Measurements from ENCODE around the gene MLH1.
A peak's percentile ranks its signal among the peaks of the same experiment; 100 is the strongest.
"Not testable (repeated sequence)": the region's sequence is repeated elsewhere in the genome, so short reads cannot be mapped to it uniquely, and the experiment has no call there.

Gene MLH1

GRCh38 chr3:36993326-36994283 is at the start of gene MLH1:
Gene MLH1, plus strand, starts transcription at chr3:36993518. Its CDS starts 30 bp downstream, at chr3:36993548.
- peak; percentile 100 for DNase-seq

GRCh38 chr3:36943601-36944000 is 49.7 kb upstream of the MLH1 start:
- DNase-seq = no peak

- DNase-seq = peak; percentile 4 to 41
Measured at GRCh38 chr3:36944012-36944640, 49.2 kb upstream of the MLH1 start.

GRCh38 chr3:36944641-36945270 is 48.6 kb upstream of the MLH1 start, which contains the start of gene TRANK1:
Gene TRANK1, minus strand, starts transcription at chr3:36945054. Its CDS starts 245 bp downstream, at chr3:36944809.
- DNase-seq = peak; percentile 81 to 87

- DNase-seq = no peak
Measured at GRCh38 chr3:36945333-36945980, 47.9 kb upstream of the MLH1 start.

- not testable (repeated sequence) for DNase-seq
Measured at GRCh38 chr3:36947814-36948213, 45.5 kb upstream of the MLH1 start.

- no peak for DNase-seq
Measured at GRCh38 chr3:36954452-36955134, 38.7 kb upstream of the MLH1 start.

- DNase-seq = no peak
Measured at GRCh38 chr3:36956155-36956554, 37.2 kb upstream of the MLH1 start.

GRCh38 chr3:36957063-36957462 is 36.3 kb upstream of the MLH1 start:
- DNase-seq = no peak

GRCh38 chr3:36957862-36958686 is 35.2 kb upstream of the MLH1 start:
- peak in 1 of 2 donors; percentile 19 for DNase-seq

- DNase-seq = no peak
Measured at GRCh38 chr3:36959821-36960220, 33.5 kb upstream of the MLH1 start.

- DNase-seq = no peak
Measured at GRCh38 chr3:36960502-36960901, 32.8 kb upstream of the MLH1 start.

GRCh38 chr3:36963008-36963407 is 30.3 kb upstream of the MLH1 start:
- not testable (repeated sequence) for DNase-seq

- no peak for DNase-seq
Measured at GRCh38 chr3:36964331-36964730, 29.0 kb upstream of the MLH1 start.

- DNase-seq = no peak
Measured at GRCh38 chr3:36964817-36965216, 28.5 kb upstream of the MLH1 start.

GRCh38 chr3:36965440-36965839 is 27.9 kb upstream of the MLH1 start:
- no peak for DNase-seq

GRCh38 chr3:36969085-36969484 is 24.2 kb upstream of the MLH1 start:
- no peak for DNase-seq

GRCh38 chr3:36969540-36970432 is 23.5 kb upstream of the MLH1 start:
- peak; percentile 68 to 75 for DNase-seq

- no peak for DNase-seq
Measured at GRCh38 chr3:36972163-36972562, 21.2 kb upstream of the MLH1 start.

- DNase-seq = no peak
Measured at GRCh38 chr3:36973139-36973538, 20.2 kb upstream of the MLH1 start.

All from CD4-positive, alpha-beta T cell treated with Interferon alpha-2 for 1 hour (primary cell).